ENCODE measurements around the gene ZFP62.
"Not testable (repeated sequence)": the region's sequence is repeated elsewhere in the genome, so short reads cannot be mapped to it uniquely, and the experiment has no call there.

Gene ZFP62

GRCh38 chr5:180830253-180831138 lies 30.6 kb downstream of the ZFP62 start:
- H3K4me3 ChIP-seq (ENCODE audit: low read depth, low read length) = peak overlapping the region; percentile 81
- TF ChIP-seq, protein P1, sequence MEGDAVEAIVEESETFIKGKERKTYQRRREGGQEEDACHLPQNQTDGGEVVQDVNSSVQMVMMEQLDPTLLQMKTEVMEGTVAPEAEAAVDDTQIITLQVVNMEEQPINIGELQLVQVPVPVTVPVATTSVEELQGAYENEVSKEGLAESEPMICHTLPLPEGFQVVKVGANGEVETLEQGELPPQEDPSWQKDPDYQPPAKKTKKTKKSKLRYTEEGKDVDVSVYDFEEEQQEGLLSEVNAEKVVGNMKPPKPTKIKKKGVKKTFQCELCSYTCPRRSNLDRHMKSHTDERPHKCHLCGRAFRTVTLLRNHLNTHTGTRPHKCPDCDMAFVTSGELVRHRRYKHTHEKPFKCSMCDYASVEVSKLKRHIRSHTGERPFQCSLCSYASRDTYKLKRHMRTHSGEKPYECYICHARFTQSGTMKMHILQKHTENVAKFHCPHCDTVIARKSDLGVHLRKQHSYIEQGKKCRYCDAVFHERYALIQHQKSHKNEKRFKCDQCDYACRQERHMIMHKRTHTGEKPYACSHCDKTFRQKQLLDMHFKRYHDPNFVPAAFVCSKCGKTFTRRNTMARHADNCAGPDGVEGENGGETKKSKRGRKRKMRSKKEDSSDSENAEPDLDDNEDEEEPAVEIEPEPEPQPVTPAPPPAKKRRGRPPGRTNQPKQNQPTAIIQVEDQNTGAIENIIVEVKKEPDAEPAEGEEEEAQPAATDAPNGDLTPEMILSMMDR (IDR thresholded peaks at IDR 0.05; ENCODE audit: low read depth, low read length) = no peak

DNA sequence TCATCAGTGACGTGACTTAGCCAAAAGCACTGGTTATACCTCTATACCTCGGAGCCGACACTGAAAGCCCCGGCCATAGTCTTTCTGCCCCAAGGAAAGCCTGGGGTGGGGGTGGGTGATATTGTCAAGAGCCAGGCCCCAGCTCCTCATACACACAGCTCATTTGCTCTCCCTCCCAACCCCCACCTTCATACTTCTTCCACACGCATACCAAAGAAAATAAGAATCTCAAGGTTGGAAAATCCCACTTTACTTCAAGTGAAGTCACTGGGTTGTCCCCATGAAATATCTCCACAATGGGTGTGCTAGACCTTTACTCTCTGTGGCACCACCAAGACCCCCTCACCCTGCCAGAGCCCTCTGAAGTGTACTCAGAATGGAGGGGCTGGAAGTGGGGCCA lies 31.4 kb downstream of the ZFP62 start:
- no peak overlapping the region for H3K4me3 ChIP-seq (ENCODE audit: low read depth, low read length)
- TF ChIP-seq, protein P1 (IDR thresholded peaks at IDR 0.05; ENCODE audit: low read depth, low read length) = no peak

DNA sequence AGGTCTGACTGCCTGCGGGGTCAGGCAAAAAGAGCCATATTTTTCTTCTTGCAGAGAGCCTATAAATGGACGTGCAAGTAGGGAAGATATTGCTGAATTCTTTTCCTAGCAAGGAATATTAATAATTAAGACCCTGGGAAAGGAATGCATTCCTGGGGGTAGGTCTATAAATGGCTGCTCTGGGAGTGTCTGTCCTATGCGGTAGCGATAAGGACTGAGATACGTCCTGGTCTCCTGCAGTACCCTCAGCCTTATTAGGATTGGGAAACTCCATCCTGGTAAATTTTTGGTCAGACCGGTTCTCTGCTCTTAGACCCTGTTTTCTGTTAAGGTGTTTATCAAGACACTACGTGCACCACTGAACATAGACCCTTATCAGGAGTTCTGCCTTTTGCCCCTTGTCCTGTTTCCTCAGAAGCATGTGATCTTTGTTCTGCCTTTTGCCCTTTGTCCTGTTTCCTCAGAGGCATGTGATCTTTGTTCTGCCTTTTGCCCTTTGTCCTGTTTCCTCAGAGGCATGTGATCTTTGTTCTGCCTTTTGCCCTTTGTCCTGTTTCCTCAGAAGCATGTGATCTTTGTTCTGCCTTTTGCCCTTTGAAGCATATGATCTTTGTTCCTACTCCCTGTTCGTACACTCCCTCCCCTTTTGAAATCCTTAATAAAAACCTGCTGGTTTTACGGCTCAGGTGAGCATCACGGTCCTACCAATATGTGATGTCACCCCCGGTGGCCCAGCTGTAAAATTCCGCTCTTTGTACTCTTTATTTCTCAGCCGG lies 32.1 kb downstream of the ZFP62 start:
- not testable (repeated sequence) for H3K4me3 ChIP-seq (ENCODE audit: low read depth, low read length)

- H3K4me3 ChIP-seq (ENCODE audit: low read depth, low read length) = not testable (repeated sequence)
Observed at GRCh38 chr5:180827374-180827773, 33.7 kb downstream of the ZFP62 start.

DNA sequence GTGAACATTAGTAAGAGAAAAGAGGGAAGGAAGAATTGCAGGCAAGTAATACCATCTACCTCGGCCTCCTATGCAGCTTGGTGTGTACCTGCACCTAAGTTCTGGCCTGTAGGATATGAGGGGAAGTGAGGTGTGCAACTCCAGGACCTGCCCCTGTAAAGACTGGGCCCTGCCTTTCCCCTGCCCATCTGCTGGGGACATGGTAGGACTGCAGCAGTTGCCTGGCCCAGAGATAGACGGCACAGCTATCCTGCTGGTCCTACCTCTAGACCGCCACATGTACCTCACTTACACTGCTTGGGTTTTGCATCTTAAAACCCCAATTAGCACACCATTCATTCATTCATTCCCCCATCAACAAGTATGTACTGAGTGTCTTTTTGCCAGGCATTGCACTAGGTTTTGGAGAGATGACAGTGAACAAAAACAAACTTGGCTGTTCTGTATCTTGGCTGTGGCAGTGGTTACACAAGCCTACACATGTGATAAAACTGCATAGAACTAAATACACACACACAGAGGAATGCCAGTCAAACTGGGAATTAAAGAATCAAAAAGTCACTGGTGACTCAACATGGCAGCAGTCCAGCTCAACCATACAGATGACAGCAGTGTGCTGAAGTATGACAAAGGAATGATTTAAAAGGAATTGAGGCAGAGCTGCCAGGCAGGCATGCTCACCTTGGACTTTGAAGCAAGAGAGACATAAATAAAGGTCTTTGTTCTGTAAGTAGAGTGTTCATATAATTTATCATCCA lies 35.1 kb downstream of the ZFP62 start:
- H3K4me3 ChIP-seq (ENCODE audit: low read depth, low read length) = no peak overlapping the region
- TF ChIP-seq, protein P1 (IDR thresholded peaks at IDR 0.05; ENCODE audit: low read depth, low read length) = no peak

GRCh38 chr5:180824630-180825476 lies 36.2 kb downstream of the ZFP62 start:
- H3K4me3 ChIP-seq (ENCODE audit: low read depth, low read length) = no peak overlapping the region
- TF ChIP-seq, protein P1 (IDR thresholded peaks at IDR 0.05; ENCODE audit: low read depth, low read length) = no peak

GRCh38 chr5:180823940-180824629 lies 37.0 kb downstream of the ZFP62 start:
- H3K4me3 ChIP-seq (ENCODE audit: low read depth, low read length) = no peak overlapping the region
- TF ChIP-seq, protein P1 (IDR thresholded peaks at IDR 0.05; ENCODE audit: low read depth, low read length) = no peak

All from WI38 (cell line).